GM18867 (cell line): ENCODE measurements around the gene UBP1.
"Not testable (repeated sequence)": the region's sequence is repeated elsewhere in the genome, so short reads cannot be mapped to it uniquely, and the experiment has no call there.

Experiments used
- ATAC-seq: cut with Tn5 transposase; IDR thresholded peaks from one replicate; pipeline ENCODE4 v1.9.1; 2021; ENCODE audit warnings: mild to moderate bottlenecking, moderate library complexity; ENCODE audit not compliant: unreplicated experiment

The UBP1 gene

GRCh38 chr3:33338936-33339465, 101.2 kb downstream of the UBP1 start:
- not testable (repeated sequence) for ATAC-seq
